Ovary (tissue), 9 donors: Measurements from ENCODE around the gene STK32A. TPM values are rescaled to one million over a fixed set of nuclear protein-coding genes. Genes with fewer than 3 reads are reported as not detected.

Experiments
- DNase-seq, 5 donors: peaks; one replicate each; pipeline ENCODE4 v3.0.0-alpha.2; 2019 to 2020
- H3K27ac ChIP-seq, 2 donors: fragments of 200-600 bp; one replicate each; pipeline versions ENCODE4 v1.5.1 to v1.8.0; 2019 to 2022
- H3K27me3 ChIP-seq: fragments of 200-600 bp; one replicate; pipeline ENCODE4 v1.8.0; 2022
- H3K36me3 ChIP-seq: fragments of 200-600 bp; sonication (generic); one replicate; pipeline ENCODE4 v1.5.1; 2019
- H3K4me1 ChIP-seq: one replicate; pipeline ENCODE4 v1.8.1; 2013; ENCODE audit warnings: mild to moderate bottlenecking, moderate library complexity; ENCODE audit not compliant: insufficient read depth
- H3K4me3 ChIP-seq: fragments of 200-600 bp; sonication (generic); one replicate; pipeline ENCODE4 v1.5.1; 2017
- H3K9me3 ChIP-seq, 2 donors: fragments of 200-600 bp in 1 of 2; sonication (generic) in 1 of 2; one replicate each; pipeline versions ENCODE4 v1.5.1 to v1.8.1; 2013 to 2019; ENCODE audit warnings: mild to moderate bottlenecking in 1 of 2, moderate library complexity in 1 of 2
- EP300 ChIP-seq: sonication (generic); formaldehyde crosslinking; IDR thresholded peaks from one replicate; pipeline ENCODE4 v1.6.1; 2017; ENCODE audit warnings: antibody characterized with exemption
- POLR2A ChIP-seq: fragments of 450-650 bp; IDR thresholded peaks from one replicate; pipeline ENCODE4 v1.6.1; 2017; ENCODE audit warnings: antibody characterized with exemption, mild to moderate bottlenecking, moderate library complexity
- WGBS, 3 donors: extraction: QIAGEN DNeasy Blood & Tissue Kit in 1 of 3; methylation state at CpG; one replicate each; pipeline versions ENCODE4 v1.1.5 to v1.1.7; 2013 to 2017; 5-methylcytosine and 5-hydroxymethylcytosine counted together
- intact Hi-C, 4 donors: fragments of 100-400 bp; cut with DNase I; formaldehyde crosslinking; loops; one replicate each; pipeline versions ENCODE4 v1.11.0 to v1.15.1; 2022 to 2023
- polyA plus RNA-seq, 2 donors: library from polyadenylated mRNA; stranded (reverse); fragments of 200-250 nt in 1 of 2; fragments of 350-450 nt in 1 of 2; fragmentation: Illumina TruSeq in 1 of 2; extraction: RNeasy Lipid Tissue Mini Kit (QIAGEN cat#74804) in 1 of 2; gene quantifications; one replicate each; pipeline ENCODE4 v1.2.3, GENCODE V29; 2013 to 2014
- total RNA-seq, 7 donors: library from RNA; depleted of rRNA in 2 of 7; stranded (reverse); fragments of >200 nt in 2 of 7; fragmentation: NEBNext Ultra II Directional in 3 of 7; extraction: Animal tissue kit (Norgen Biotek cat#: 25700) in 3 of 7; gene quantifications; one replicate each; pipeline versions ENCODE4 v1.1.0 to v1.2.4, GENCODE V29; 2016 to 2023
- TF ChIP-seq, protein P1 (sequence below), 3 donors: fragments of 450-650 bp in 2 of 3; fragments of 200-600 bp in 1 of 3; IDR thresholded peaks; one replicate each; pipeline versions ENCODE4 v1.5.1 to v1.8.0; 2016 to 2022; ENCODE audit warnings: antibody characterized with exemption in 3 of 3, mild to moderate bottlenecking in 1 of 3
- donor health status: DM: no; HTN: no; CAD: no; lungs with moderate emphysema.
- donor health status: DM: no; HTN: no; CAD: no.
- donor health status: Bipolar disorder and iron deficiency.
- donor health status: DM: yes; HTN: yes; CAD: no.
- donor health status: DM: no; HTN: no; CAD: no.
- donor health status: DM: yes; HTN: yes; CAD: no.

STK32A gene
- total and polyA plus RNA-seq, 9 donors, result 1.8 to 9.0 (median 6.4) TPM

DNA sequence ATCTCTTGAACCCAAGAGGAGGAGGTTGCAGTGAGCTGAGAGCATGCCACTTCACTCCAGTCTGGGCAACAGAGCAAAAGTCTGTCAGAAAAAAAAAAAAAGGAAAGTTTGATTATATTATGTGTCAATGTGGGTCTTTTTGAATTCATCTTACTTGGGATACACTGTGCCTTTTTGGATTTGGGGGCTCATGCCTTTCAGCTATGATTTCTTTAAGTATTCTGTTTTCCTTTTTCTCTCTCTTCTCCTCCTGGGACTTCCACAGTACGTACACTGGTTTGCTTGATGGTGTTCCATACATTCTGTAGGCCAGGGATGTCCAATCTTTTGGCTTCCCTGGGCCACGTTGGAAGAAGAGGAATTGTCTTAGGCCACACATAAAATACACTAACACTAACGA is 146.7 kb downstream of the STK32A start:
- no peak overlapping the region for H3K27ac ChIP-seq
- H3K4me1 ChIP-seq, result peaks cover 2% of the 10 kb centered on the region
- H3K36me3 ChIP-seq, result no peaks in the 10 kb centered on the region
- H3K4me3 ChIP-seq, result no peak overlapping the region
- no peak for TF ChIP-seq POLR2A
- TF ChIP-seq EP300, result no peak
- no peak for DNase-seq
- 87 to 95% (median 94%) methylated on average over 3 of the region's 3 CpGs for whole genome bisulfite sequencing, 3 donors
- H3K27me3 ChIP-seq, result no peaks in the 10 kb centered on the region
- intact Hi-C loops, result no loop called here
- no peaks in the 10 kb centered on the region for H3K9me3 ChIP-seq

DNA sequence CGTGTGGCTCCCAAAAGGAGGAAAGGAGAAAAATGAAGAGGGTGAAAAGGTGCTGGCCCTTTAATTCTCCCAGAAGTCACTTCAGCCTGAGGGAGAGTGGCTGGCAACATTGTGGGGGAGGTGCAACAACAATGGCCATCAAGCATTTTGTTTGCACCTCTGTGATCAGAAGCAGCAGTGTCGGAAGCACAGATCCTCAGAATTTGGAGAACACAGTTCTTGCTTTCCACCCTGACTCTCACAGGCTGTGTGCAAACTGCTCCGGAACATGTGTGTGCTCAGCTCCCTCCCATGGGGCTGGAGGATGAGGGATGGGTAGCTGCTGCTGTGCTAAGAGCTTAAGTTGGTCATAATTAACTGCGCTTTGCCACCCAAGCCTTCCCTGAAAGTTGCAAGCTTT is 147.9 kb downstream of the STK32A start:
- Histone ChIP-seq H3K27me3 (no peaks in the 10 kb centered on the region), H3K9me3 (no peaks in the 10 kb centered on the region), H3K27ac (peak overlapping the region in 1 of 2 donors; percentile 60), H3K4me1 (peaks cover 4% of the 10 kb centered on the region), H3K36me3 (no peaks in the 10 kb centered on the region), H3K4me3 (peak overlapping the region; percentile 22)
- TF ChIP-seq POLR2A, result no peak
- TF ChIP-seq EP300, result no peak
- TF ChIP-seq, protein P1, sequence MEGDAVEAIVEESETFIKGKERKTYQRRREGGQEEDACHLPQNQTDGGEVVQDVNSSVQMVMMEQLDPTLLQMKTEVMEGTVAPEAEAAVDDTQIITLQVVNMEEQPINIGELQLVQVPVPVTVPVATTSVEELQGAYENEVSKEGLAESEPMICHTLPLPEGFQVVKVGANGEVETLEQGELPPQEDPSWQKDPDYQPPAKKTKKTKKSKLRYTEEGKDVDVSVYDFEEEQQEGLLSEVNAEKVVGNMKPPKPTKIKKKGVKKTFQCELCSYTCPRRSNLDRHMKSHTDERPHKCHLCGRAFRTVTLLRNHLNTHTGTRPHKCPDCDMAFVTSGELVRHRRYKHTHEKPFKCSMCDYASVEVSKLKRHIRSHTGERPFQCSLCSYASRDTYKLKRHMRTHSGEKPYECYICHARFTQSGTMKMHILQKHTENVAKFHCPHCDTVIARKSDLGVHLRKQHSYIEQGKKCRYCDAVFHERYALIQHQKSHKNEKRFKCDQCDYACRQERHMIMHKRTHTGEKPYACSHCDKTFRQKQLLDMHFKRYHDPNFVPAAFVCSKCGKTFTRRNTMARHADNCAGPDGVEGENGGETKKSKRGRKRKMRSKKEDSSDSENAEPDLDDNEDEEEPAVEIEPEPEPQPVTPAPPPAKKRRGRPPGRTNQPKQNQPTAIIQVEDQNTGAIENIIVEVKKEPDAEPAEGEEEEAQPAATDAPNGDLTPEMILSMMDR (IDR thresholded peaks at IDR 0.05), result no peak
- intact Hi-C loops, result no loop called here
- 41 to 51% (median 45%) methylated on average over 4 of the region's 4 CpGs for WGBS, 3 donors
- peak in 1 of 5 donors; percentile 15 for DNase-seq

DNA sequence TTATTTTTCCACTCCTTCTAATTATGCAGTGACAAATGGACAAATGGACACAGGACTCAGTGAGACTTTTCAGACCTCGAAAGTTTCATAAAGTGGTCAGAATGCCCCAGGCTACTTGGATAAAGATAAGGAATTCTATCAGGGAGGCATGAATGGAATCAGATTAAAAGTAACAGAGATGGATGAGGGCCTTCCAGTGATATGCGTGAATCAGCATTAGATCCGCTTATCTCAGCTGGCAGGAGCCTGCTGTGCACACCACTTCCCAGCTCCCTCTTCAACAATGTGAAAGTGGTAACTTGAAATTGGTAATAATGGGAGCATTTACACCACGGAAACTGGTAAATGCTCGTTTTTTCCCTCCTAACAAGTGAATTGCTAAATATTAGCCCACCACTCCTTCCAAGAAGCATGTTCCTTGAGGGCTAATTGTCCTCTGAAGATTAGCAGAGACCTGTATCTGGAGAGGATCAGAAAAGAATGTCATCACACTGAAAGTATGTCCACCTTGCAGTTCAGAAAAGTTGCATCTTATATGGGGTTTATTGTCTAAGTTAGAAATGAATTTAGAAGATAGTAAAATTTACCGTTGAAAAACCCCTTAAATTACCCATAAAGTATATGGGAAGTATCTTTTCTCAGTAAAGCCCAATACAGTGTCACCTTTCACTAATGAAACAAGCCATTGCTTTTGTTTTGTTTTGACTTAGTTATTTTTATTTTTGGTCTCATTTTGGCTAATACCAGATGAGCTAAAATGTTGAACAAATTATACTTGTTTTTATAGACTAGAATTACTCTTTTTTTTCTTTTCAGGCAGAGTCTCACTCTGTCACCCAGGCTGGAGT is 149.7 kb downstream of the STK32A start:
- peaks cover 4% of the 10 kb centered on the region for H3K4me1 ChIP-seq
- H3K27me3 ChIP-seq, result no peaks in the 10 kb centered on the region
- DNase-seq, result no peak
- intact Hi-C loops, result no loop called here
- no peak overlapping the region for H3K27ac ChIP-seq
- H3K36me3 ChIP-seq, result no peaks in the 10 kb centered on the region
- no peak for TF ChIP-seq POLR2A
- H3K4me3 ChIP-seq, result no peak overlapping the region
- 56 to 73% (median 66%) methylated on average over 6 of the region's 6 CpGs for WGBS, 3 donors
- no peaks in the 10 kb centered on the region for H3K9me3 ChIP-seq

DNA sequence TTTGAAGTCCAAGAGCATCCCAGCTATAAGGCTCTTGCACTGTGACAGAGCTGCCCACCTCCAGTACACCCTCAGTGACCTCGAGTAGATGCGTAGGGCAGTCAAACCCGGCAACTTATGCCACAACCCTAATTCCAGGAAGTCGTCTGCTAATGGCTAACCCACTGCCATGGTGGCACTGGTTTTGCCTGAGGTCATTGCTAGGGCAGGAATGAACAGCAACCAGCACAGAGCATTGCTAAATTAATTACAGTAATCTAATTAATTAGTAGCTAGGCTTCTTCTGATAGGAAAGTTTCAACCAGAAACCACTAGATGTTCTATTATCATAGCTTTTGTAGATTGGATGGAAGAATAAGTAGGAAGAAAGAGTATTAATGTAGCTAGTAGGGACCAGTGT is 152.3 kb downstream of the STK32A start:
- intact Hi-C loops, result no loop called here
- TF ChIP-seq, protein P1 (IDR thresholded peaks at IDR 0.05), result no peak
- TF ChIP-seq EP300 (no peak), POLR2A (no peak)
- H3K9me3 ChIP-seq, result no peaks in the 10 kb centered on the region
- H3K4me1 ChIP-seq, result peaks cover 4% of the 10 kb centered on the region
- no peak for DNase-seq
- no peak overlapping the region for H3K4me3 ChIP-seq
- WGBS, 3 donors, result 72 to 76% (median 73%) methylated on average over 4 of the region's 4 CpGs
- no peaks in the 10 kb centered on the region for H3K36me3 ChIP-seq
- no peaks in the 10 kb centered on the region for H3K27me3 ChIP-seq
- H3K27ac ChIP-seq, result no peak overlapping the region

DNA sequence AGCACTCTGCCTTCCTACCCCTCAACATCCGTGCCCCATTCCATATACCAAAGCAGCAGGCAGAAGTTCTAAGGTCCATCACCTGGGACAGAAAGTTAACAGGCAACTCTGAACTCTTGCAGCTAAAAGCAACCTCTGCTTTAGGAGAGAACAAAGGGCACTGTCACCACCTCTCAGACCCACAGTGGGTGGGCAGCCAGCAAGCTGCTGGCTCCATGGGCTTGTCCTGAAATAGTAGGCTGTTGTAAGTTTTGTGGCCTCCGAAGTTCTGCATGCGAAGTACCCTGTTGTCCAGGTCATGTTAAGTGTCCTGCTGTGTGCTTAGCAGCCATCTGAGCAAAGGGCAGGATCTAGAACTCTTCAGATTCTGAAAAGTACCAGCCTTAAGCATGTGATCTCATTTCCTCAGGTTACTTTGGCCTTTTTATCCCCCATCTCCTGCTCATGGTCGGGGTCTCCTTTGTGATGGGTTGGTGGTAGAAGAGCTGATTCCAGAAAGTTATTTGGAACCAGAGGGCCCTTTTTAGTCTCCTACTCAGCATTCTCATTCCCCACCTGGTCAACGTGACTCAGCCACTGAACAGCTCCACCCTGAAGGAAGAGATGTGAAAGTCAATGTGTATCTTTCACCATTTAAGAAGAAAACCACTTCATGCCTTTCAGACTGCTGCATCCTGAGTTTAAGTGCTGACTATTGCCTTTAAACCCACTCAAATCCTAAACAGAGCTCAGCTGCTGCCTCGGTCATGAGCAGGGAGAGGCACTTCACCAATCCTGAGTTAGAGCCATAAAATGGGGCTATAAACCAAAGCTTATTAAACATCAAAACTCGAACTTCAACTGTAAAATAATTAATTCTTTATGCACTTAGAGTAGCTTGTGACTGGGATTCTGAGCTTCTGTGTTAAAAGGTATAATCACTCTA is 153.6 kb downstream of the STK32A start:
- TF ChIP-seq, protein P1 (IDR thresholded peaks at IDR 0.05), result no peak
- no peak for TF ChIP-seq EP300
- TF ChIP-seq POLR2A, result no peak
- Histone ChIP-seq H3K4me1 (peaks cover 4% of the 10 kb centered on the region), H3K9me3 (no peaks in the 10 kb centered on the region), H3K27ac (no peak overlapping the region), H3K4me3 (no peak overlapping the region), H3K27me3 (no peaks in the 10 kb centered on the region), H3K36me3 (no peaks in the 10 kb centered on the region)
- WGBS, 3 donors, result 55 to 69% (median 67%) methylated on average over 7 of the region's 7 CpGs
- no peak for DNase-seq
- intact Hi-C loops, result no loop called here
